GM18526 (cell line): ENCODE measurements around the gene PZP.

Experiments
- POLR2A ChIP-seq: IDR thresholded peaks from 3 replicates; pipeline ENCODE4 v1.6.1; 2011; ENCODE audit not compliant: insufficient read length; ENCODE audit errors: extremely low read depth

Gene PZP

GRCh38 chr12:9099552-9100190, 108.5 kb downstream of the PZP start:
- no peak for TF ChIP-seq POLR2A
